ENCODE data around the gene C5. TPM values are rescaled to one million over a fixed set of nuclear protein-coding genes. Genes with fewer than 3 reads are reported as not detected.
A peak's percentile ranks its signal among the peaks of the same experiment; 100 is the strongest.

C5 gene
- total RNA-seq, 2 experiments from 2014 or later, result 3.8 to 7.9 TPM

- CTCF ChIA-PET (ENCODE audit: unreplicated experiment), result no interaction called here
These were observed 67.2 kb downstream of the C5 start for GRCh38 chr9:120982836-120983235.

GRCh38 chr9:120980951-120981350 lies 69.1 kb downstream of the C5 start:
- Histone ChIP-seq H3K4me2 (ENCODE audit: low read length) (no peak overlapping the region), H3K9me3 (ENCODE audit: low read length) (no peaks in the 10 kb centered on the region), H3K79me2 (ENCODE audit: insufficient read depth, low read depth, low read length) (no peaks in the 10 kb centered on the region), H3K27ac (ENCODE audit: low read depth, low read length, poor library complexity, severe bottlenecking) (no peak overlapping the region), H3K4me3 (ENCODE audit: low read depth, low read length, poor library complexity, severe bottlenecking) (no peak overlapping the region), H4K20me1 (ENCODE audit: insufficient read depth, low read length) (no peaks in the 10 kb centered on the region), H3K36me3 (ENCODE audit: insufficient read depth, low read length) (no peaks in the 10 kb centered on the region), H3K4me1 (ENCODE audit: insufficient read depth, low read length, poor library complexity, severe bottlenecking) (no peaks in the 10 kb centered on the region), H3K9me2 (ENCODE audit: insufficient read depth, low read length) (no peaks in the 10 kb centered on the region), H2AFZ (ENCODE audit: low read length) (peak overlapping the region; percentile 22; the same call in 1 of the 2 replicates)
- BruUV-seq (replicated peaks), result no TSS peak
- no peak for DNase-seq (ENCODE audit: low spot score)
- POLR2A ChIA-PET, result interaction anchor here (0.7 to 1.3 kb wide), 2 partner anchors 14 to 39 kb away, joined by 3 read pairs; no protein-coding TSS in a partner anchor
- TF ChIP-seq CTCF (conservative IDR thresholded peaks at IDR 0.05; ENCODE audit: low read length), result no peak
- TF ChIP-seq EZH2phosphoT487 (IDR thresholded peaks at IDR 0.05; ENCODE audit: borderline replicate concordance, low read depth, low read length), result no peak
- intact Hi-C loops (cut with micrococcal nuclease; ENCODE audit: unreplicated experiment), result loop anchor here (5.0 to 10.0 kb wide), 4 partner anchors 91 to 424 kb away; partner anchors contain the start of genes CNTRL and PHF19
- CTCF ChIA-PET (ENCODE audit: unreplicated experiment), result interaction anchor here (0.8 kb wide), 1 partner anchor 112 kb away, joined by 3 read pairs; no protein-coding TSS in a partner anchor

More at GRCh38 chr9:120982836-120983235, 67.2 kb downstream of the C5 start:
- Histone ChIP-seq H3K9me2 (ENCODE audit: insufficient read depth, low read length) (no peaks in the 10 kb centered on the region), H3K4me1 (ENCODE audit: insufficient read depth, low read length, poor library complexity, severe bottlenecking) (no peaks in the 10 kb centered on the region), H3K4me2 (ENCODE audit: low read length) (no peak overlapping the region), H3K4me3 (ENCODE audit: low read depth, low read length, poor library complexity, severe bottlenecking) (no peak overlapping the region), H4K20me1 (ENCODE audit: insufficient read depth, low read length) (no peaks in the 10 kb centered on the region), H2AFZ (ENCODE audit: low read length) (no peak overlapping the region), H3K27ac (ENCODE audit: low read depth, low read length, poor library complexity, severe bottlenecking) (no peak overlapping the region), H3K36me3 (ENCODE audit: insufficient read depth, low read length) (no peaks in the 10 kb centered on the region), H3K79me2 (ENCODE audit: insufficient read depth, low read depth, low read length) (no peaks in the 10 kb centered on the region), H3K9me3 (ENCODE audit: low read length) (no peaks in the 10 kb centered on the region)
- TF ChIP-seq EZH2phosphoT487 (IDR thresholded peaks at IDR 0.05; ENCODE audit: borderline replicate concordance, low read depth, low read length), result no peak
- POLR2A ChIA-PET, result interaction anchor here (0.7 kb wide), 1 partner anchor 228 kb away, joined by 3 read pairs; no protein-coding TSS in a partner anchor
- DNase-seq (ENCODE audit: low spot score), result no peak
- BruUV-seq (replicated peaks), result no TSS peak
- intact Hi-C loops (cut with micrococcal nuclease; ENCODE audit: unreplicated experiment), result loop anchor here (5.0 to 10.0 kb wide), 4 partner anchors 89 to 422 kb away; partner anchors contain the start of genes CNTRL and PHF19

- H3K4me2 ChIP-seq (ENCODE audit: low read length), result no peak overlapping the region
- no peak overlapping the region for H3K27ac ChIP-seq (ENCODE audit: low read depth, low read length, poor library complexity, severe bottlenecking)
- ChIA-PET POLR2A (no interaction called here), CTCF (ENCODE audit: unreplicated experiment) (no interaction called here)
- H3K9me3 ChIP-seq (ENCODE audit: low read length), result no peaks in the 10 kb centered on the region
- no peaks in the 10 kb centered on the region for H4K20me1 ChIP-seq (ENCODE audit: insufficient read depth, low read length)
- no peaks in the 10 kb centered on the region for H3K9me2 ChIP-seq (ENCODE audit: insufficient read depth, low read length)
- H3K79me2 ChIP-seq (ENCODE audit: insufficient read depth, low read depth, low read length), result no peaks in the 10 kb centered on the region
- TF ChIP-seq CTCF (conservative IDR thresholded peaks at IDR 0.05; ENCODE audit: low read length) (no peak), EZH2phosphoT487 (IDR thresholded peaks at IDR 0.05; ENCODE audit: borderline replicate concordance, low read depth, low read length) (no peak)
- no peak for DNase-seq (ENCODE audit: low spot score)
- BruUV-seq (replicated peaks), result no TSS peak
- intact Hi-C loops (cut with micrococcal nuclease; ENCODE audit: unreplicated experiment), result loop anchor here (5.0 to 10.0 kb wide), 4 partner anchors 93 to 425 kb away; partner anchors contain the start of genes CNTRL and PHF19
- H3K4me3 ChIP-seq (ENCODE audit: low read depth, low read length, poor library complexity, severe bottlenecking), result no peak overlapping the region
- no peak overlapping the region for H2AFZ ChIP-seq (ENCODE audit: low read length)
- H3K4me1 ChIP-seq (ENCODE audit: insufficient read depth, low read length, poor library complexity, severe bottlenecking), result peaks cover 7% of the 10 kb centered on the region
- H3K36me3 ChIP-seq (ENCODE audit: insufficient read depth, low read length), result no peaks in the 10 kb centered on the region
These were observed 70.3 kb downstream of the C5 start for GRCh38 chr9:120979797-120980196.
